Kidney (tissue), 14 donors: ENCODE data around the gene CCDC27. TPM values are rescaled to one million over a fixed set of nuclear protein-coding genes. Genes with fewer than 3 reads are reported as not detected.
A peak's percentile ranks its signal among the peaks of the same experiment; 100 is the strongest.

Source experiments
- DNase-seq, 5 donors: peaks; one replicate each; pipeline ENCODE4 v3.0.0-alpha.2; 2013 to 2020
- FAIRE-seq: peaks from 2 replicates; lab custom pipeline; 2012; peaks lifted over from hg19 to GRCh38; lab: Jason Lieb, UNC
- H3K27ac ChIP-seq, 2 donors: one replicate each; pipeline ENCODE4 v1.7.0; 2013; ENCODE audit warnings: low read depth in 2 of 2, low read length in 2 of 2, inconsistent platforms in 1 of 2
- H3K27me3 ChIP-seq: one replicate; pipeline ENCODE4 v1.7.1; 2013; ENCODE audit warnings: low read length, inconsistent platforms; ENCODE audit not compliant: control insufficient read depth, insufficient read depth
- H3K36me3 ChIP-seq, 3 donors: one replicate each; pipeline versions ENCODE4 v1.7.0 to v1.7.1; 2013; ENCODE audit warnings: low read length in 3 of 3, control low read depth in 1 of 3, inconsistent platforms in 1 of 3; ENCODE audit not compliant: insufficient read depth in 3 of 3, control insufficient read depth in 2 of 3
- H3K4me1 ChIP-seq, 3 donors: one replicate each; pipeline versions ENCODE4 v1.7.0 to v1.7.1; 2013; ENCODE audit warnings: low read length in 3 of 3, inconsistent platforms in 1 of 3, low read depth in 1 of 3; ENCODE audit not compliant: control insufficient read depth in 2 of 3, insufficient read depth in 2 of 3
- H3K4me3 ChIP-seq, 3 donors: one replicate each; pipeline versions ENCODE4 v1.7.0 to v1.8.1; 2013; ENCODE audit warnings: low read length in 3 of 3, control low read depth in 1 of 3, inconsistent platforms in 1 of 3
- H3K9ac ChIP-seq, 3 donors: one replicate each; pipeline versions ENCODE4 v1.7.0 to v1.7.1; 2013; ENCODE audit warnings: low read length in 3 of 3, control low read depth in 1 of 3, inconsistent platforms in 1 of 3
- H3K9me3 ChIP-seq, 3 donors: one replicate each; pipeline versions ENCODE4 v1.7.0 to v1.7.1; 2013; ENCODE audit warnings: low read length in 3 of 3, control low read depth in 1 of 3, inconsistent platforms in 1 of 3; ENCODE audit not compliant: control insufficient read depth in 2 of 3, insufficient read depth in 1 of 3
- intact Hi-C: fragments of 100-400 bp; cut with DNase I; formaldehyde crosslinking; loops from one replicate; pipeline ENCODE4 v1.11.1; 2022
- polyA plus RNA-seq: library from polyadenylated mRNA; stranded (reverse); fragments of 350-450 nt; fragmentation: Illumina TruSeq; extraction: RNeasy Lipid Tissue Mini Kit (QIAGEN cat#74804); gene quantifications from one replicate; pipeline ENCODE4 v1.2.3, GENCODE V29; 2014; ENCODE audit warnings: low read depth, low replicate concordance; ENCODE audit not compliant: insufficient read depth
- total RNA-seq: library from RNA; stranded (reverse); fragmentation: NEBNext Ultra II Directional; extraction: Animal tissue kit (Norgen Biotek cat#: 25700); gene quantifications from one replicate; pipeline ENCODE4 v1.2.1, GENCODE V29; 2021
- TF ChIP-seq, protein P1 (sequence below): IDR thresholded peaks from 3 replicates; pipeline ENCODE4 v1.5.1; 2012; ENCODE audit warnings: mild to moderate bottlenecking, moderate library complexity, borderline replicate concordance; ENCODE audit not compliant: insufficient read depth; ENCODE audit errors: extremely low read depth
- donor health status: control.
- donor health status: control.
- donor health status: control.
- donor health status: control.
- donor health status: control.
- donor health status: DM: yes; HTN: yes; CAD: no.
- donor health status: Normal renal cell carcinoma (clear cell type).

CCDC27 gene
- total and polyA plus RNA-seq, 2 donors from 2014 or later: not detected

DNA sequence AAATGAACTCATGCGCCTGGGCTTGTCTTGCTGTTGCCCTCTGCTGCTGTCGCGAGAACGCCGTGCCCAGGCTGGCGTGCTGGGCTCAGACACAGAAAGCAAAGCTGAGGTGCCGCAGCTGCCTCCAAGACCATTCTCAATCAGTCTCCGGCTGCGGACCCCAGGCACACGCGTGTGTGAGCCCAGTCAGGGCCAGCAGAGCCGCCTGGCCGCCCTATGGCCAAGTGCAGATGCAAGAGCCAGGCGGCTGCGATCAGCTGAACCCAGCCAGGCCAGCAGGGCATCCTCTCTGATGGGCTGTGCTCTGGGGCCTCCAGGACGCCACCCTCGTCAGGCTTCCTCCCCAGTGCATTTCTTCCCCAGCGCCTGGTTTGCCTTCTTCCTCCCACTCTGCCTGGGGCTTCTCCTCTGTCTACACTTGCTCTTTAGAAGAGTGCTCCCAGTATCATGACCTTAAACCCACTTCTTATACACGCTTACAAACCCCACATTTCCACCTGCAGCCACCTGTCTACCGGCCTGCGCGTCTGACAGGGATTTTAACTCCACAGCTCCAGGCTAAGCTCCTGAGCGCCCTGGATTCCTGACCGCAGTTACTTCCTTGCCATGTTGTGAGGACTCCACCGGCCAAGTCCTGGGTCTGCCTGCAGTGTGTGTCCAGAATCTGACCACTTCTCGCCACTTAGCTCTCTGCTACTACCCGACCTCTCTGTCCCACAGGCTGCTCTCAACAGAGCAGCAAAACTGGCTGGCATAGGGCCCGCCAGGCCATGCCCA lies 65.8 kb downstream of the CCDC27 start:
- peaks cover 3 to 20% (median 18%) of the 10 kb centered on the region in 3 donors for H3K36me3 ChIP-seq
- H3K27me3 ChIP-seq: no peaks in the 10 kb centered on the region
- intact Hi-C loops: no loop called here
- TF ChIP-seq, protein P1, sequence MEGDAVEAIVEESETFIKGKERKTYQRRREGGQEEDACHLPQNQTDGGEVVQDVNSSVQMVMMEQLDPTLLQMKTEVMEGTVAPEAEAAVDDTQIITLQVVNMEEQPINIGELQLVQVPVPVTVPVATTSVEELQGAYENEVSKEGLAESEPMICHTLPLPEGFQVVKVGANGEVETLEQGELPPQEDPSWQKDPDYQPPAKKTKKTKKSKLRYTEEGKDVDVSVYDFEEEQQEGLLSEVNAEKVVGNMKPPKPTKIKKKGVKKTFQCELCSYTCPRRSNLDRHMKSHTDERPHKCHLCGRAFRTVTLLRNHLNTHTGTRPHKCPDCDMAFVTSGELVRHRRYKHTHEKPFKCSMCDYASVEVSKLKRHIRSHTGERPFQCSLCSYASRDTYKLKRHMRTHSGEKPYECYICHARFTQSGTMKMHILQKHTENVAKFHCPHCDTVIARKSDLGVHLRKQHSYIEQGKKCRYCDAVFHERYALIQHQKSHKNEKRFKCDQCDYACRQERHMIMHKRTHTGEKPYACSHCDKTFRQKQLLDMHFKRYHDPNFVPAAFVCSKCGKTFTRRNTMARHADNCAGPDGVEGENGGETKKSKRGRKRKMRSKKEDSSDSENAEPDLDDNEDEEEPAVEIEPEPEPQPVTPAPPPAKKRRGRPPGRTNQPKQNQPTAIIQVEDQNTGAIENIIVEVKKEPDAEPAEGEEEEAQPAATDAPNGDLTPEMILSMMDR: no peak
- no peak overlapping the region for H3K4me3 ChIP-seq
- no peak overlapping the region for H3K9ac ChIP-seq
- no peaks in the 10 kb centered on the region for H3K9me3 ChIP-seq
- no peak overlapping the region for H3K27ac ChIP-seq
- DNase-seq (peak in 1 of 5 donors; percentile 63), FAIRE-seq (no peak)
- H3K4me1 ChIP-seq: peaks cover 0 to 9% (median 3%) of the 10 kb centered on the region in 3 donors

DNA sequence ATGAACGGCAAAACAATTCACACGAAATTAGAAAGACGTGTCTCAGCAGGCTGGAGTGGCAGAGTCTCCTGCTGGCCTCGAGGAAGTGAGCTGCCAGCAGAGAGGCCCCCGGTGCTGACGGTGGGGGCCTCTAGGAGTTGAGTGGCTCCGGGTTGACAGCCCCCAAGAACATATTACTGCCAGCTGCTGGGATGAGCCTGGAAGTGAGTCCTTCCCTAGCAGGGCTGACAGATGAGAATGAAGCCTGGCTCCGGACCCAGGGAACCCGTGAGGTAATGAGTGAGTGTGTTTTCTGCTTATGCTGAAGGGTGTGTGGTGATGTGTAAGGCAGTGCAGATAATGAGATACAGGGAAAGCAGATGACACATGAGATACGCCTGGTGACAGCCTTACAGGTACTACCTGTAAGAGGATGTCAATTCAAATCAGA lies 67.5 kb downstream of the CCDC27 start:
- DNase-seq (peak in 1 of 5 donors; percentile 29), FAIRE-seq (no peak)
- no peak overlapping the region for H3K4me3 ChIP-seq
- H3K27me3 ChIP-seq: no peaks in the 10 kb centered on the region
- H3K9me3 ChIP-seq: no peaks in the 10 kb centered on the region
- H3K9ac ChIP-seq: no peak overlapping the region
- intact Hi-C loops: no loop called here
- peaks cover 0 to 9% (median 3%) of the 10 kb centered on the region in 3 donors for H3K4me1 ChIP-seq
- H3K36me3 ChIP-seq: peaks cover 3 to 26% (median 20%) of the 10 kb centered on the region in 3 donors
- H3K27ac ChIP-seq: no peak overlapping the region
- TF ChIP-seq, protein P1: no peak

DNA sequence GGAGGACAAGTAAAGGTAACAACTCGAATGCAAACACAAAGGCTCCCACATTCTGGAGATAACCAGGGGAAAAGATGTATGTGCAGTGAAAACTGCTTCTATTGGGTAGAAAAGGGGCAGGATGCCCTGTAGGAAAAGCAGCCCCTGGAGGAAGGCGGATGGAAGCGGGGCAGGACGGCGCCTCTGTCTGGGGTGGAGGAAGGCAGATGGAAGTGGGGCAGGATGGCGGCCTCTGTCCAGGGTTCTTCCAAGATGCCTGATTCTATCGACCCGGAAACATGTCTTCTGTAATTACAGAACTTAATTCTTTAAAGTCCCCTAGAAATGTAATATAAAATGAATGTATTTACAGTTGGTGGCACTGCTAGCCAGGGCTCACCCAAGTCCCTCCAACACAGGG lies 68.1 kb downstream of the CCDC27 start:
- Histone ChIP-seq H3K27ac (no peak overlapping the region), H3K9ac (no peak overlapping the region), H3K27me3 (no peaks in the 10 kb centered on the region), H3K4me3 (no peak overlapping the region), H3K36me3 (peaks cover 3 to 28% (median 20%) of the 10 kb centered on the region in 3 donors), H3K9me3 (no peaks in the 10 kb centered on the region), H3K4me1 (peaks cover 0 to 9% (median 3%) of the 10 kb centered on the region in 3 donors)
- TF ChIP-seq, protein P1: no peak
- no peak for FAIRE-seq
- intact Hi-C loops: no loop called here
- DNase-seq: peak in 1 of 5 donors; percentile 11
